Esophagus mucosa (tissue), 1 donor: ENCODE results near the gene ACADVL. TPM values are rescaled to one million over a fixed set of nuclear protein-coding genes. Genes with fewer than 3 reads are reported as not detected.
A peak's percentile ranks its signal among the peaks of the same experiment; 100 is the strongest.

Source experiments
- ATAC-seq: fragments of 200-7000 bp; cut with Tn5 transposase; one replicate; pipeline ENCODE4 v1.9.1; 2020
- total RNA-seq: library from RNA; stranded (reverse); gene quantifications from one replicate; pipeline ENCODE4 v1.2.4, GENCODE V29; 2023
- donor health status: DM: yes; HTN: yes; CAD: no.

ACADVL gene
- total RNA-seq, 1 donor from 2014 or later = 311 TPM

DNA sequence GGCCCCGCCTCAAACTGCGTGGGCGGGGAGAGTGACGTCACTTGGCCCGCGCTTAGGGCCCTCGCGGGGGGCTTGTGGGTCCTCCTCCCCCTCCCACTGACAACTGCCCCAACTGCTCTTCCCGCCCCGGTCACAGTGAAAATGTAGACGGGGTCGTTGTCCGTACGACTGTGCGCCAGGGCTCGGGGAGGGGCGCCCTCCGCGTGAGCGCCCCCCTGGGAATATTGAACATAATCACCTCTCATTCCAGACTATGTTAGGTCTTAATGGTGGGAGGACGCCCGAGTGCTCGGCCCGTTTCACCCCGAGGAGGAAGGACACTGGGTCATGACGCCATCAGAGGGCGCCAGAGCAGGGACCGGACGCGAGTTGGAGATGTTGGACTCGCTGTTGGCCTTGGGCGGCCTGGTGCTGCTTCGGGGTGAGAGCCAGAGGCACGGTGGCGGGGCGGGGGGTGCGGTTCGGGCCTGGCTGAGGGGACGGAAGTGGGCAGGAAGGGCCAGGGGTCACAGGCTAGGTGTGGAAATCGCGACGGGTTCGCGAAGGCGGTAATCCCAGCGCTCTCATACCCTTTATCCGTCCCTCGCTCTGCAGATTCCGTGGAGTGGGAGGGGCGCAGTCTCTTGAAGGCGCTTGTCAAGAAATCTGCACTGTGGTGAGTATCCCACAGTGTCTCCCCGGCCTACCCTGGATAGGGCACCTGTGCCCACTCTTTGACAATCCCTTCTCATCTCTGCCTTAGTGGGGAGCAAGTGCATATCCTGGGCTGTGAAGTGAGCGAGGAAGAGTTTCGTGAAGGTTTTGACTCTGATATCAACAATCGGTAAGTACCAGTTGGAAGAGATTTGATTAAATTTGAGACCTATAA, 32.7 kb downstream of the ACADVL start, which contains the start of gene ELP5:
TSS of gene ELP5 (plus strand) at position 40 of the 868 bp plus-strand sequence. CDS start at position 376, 336 bp downstream.
- ATAC-seq = peak; percentile 72

DNA sequence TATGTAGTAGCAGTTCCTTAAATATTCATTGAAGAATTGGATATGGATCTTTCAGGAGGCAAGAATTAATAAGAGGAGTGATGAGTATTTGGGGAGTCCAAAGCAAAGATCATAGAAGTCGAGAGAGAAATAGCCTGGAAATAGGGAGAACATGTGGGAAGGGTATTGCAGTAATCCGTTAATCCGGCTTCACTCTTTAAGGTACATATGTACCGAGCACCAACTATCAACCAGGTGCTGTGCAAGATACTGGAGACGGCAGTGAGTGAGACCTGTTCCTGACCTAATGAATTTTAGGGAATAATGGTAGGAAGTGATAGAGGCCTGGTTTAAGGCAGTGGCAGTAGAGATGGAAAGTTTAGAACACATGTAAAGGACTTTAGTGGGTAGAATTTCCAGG, 33.3 kb downstream of the ACADVL start:
- no peak for ATAC-seq

DNA sequence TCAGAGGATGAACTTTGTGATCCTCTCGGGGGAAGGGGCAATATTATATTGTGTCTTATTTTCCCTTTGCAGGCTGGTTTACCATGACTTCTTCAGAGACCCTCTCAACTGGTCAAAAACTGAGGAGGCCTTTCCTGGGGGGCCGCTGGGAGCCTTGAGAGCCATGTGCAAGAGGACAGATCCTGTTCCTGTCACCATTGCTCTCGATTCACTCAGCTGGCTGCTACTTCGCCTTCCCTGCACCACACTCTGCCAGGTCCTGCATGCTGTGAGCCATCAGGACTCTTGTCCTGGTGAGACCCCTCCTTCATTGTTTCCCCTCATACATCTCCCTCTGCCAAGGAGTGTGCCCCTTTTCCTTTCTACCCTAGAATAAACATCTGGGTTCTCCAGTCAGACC, 34.8 kb downstream of the ACADVL start:
- no peak for ATAC-seq

DNA sequence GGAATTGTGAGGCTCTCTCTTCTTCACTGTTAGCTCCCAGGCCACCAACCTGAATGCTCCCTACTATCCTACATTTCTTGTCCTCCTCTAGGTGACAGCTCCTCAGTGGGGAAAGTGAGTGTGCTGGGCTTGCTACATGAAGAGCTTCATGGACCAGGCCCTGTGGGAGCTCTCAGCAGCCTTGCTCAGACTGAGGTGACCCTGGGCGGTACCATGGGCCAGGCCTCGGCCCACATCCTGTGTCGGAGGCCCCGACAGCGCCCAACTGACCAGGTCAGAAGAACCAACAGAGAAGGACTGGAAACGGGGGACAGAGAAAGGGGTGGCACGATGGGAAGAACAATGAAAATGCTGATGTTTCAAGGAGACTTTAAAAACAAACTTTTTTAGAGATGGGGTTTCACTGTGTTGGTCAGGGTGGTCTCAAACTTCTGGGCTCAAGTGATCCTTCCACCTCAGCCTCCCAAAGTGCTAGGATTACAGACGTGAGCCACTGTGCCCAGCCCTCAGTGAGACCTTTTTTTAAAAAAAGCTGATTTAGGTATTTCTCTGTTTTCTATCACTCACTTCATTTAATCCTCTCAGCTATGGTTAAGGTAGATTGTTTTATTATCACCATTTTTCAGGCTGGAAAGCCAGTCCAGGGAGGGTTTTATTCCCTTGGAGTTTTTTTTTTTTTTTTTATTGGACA, 37.2 kb downstream of the ACADVL start:
- no peak for ATAC-seq

DNA sequence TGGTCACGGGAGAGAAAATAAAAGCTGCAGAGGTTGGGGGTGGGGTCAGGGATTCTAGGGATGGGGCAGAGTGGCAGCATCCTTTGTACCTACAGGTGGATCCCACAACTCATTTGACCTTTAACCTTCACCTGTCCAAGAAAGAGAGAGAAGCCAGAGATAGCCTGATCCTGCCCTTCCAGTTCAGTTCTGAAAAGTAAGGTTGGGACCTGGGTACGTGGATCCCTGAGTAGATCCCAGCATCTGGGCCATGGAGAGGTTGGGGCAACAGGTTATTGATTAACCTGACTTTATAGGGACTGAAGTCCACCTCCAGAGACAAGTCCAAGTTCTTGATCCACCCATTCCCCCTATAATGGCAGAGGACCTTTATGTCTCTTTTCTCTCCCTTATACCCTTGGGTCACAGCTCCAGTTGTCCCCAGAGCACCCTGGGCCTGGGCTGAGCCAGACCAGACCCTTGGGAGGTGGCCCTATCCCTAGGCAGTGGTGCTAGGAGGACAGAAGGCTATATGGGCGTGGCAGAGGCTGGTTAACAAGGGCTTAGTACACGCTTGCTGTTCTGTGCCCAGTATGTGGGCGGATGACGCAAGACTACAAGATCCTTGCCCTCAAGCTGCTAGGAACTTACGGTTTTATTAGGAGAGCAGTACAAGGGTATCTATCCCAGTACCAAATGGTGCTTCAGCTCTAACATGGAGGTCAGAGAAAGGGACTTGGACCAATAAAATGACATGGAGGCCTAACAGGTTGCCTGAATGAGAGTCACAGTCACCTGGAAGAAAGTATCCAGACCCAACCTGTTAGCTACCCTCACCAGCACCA, 39.2 kb downstream of the ACADVL start:
- peak; percentile 26 for ATAC-seq

DNA sequence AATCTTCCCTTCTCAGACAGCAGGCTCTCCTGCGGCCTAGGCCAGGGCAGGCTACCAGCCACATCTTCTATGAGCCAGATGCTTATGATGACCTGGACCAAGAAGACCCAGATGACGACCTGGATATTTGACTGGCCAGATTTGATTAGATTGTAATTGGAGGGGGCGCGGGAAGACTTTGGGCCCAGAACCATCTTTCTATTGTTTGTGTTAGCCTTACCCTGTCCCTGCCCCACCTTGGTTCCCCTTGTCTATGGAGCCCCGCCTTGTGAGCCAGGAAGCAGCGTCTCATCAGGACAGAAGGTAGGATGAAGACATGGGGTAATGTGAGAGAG, 39.8 kb downstream of the ACADVL start:
- no peak for ATAC-seq

DNA sequence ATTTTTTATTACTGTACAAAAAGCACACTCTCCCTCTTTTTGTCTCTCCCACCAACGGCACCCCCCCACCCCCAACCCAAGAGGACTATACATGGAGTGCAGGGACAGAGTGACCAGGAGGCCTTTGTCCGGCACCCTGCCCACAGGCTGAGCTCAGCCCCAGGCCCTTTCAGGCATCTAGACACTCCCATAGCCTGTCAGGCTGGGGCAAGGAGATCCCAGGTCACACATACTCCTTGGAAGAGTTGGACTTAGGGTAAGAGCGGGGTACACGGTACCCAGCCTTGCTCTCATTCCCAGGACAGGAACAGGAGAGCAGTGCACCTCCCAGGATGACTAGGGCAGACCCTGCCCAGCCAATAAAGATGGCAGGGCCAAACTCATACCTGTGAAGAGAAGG, 40.4 kb downstream of the ACADVL start:
- ATAC-seq = no peak

DNA sequence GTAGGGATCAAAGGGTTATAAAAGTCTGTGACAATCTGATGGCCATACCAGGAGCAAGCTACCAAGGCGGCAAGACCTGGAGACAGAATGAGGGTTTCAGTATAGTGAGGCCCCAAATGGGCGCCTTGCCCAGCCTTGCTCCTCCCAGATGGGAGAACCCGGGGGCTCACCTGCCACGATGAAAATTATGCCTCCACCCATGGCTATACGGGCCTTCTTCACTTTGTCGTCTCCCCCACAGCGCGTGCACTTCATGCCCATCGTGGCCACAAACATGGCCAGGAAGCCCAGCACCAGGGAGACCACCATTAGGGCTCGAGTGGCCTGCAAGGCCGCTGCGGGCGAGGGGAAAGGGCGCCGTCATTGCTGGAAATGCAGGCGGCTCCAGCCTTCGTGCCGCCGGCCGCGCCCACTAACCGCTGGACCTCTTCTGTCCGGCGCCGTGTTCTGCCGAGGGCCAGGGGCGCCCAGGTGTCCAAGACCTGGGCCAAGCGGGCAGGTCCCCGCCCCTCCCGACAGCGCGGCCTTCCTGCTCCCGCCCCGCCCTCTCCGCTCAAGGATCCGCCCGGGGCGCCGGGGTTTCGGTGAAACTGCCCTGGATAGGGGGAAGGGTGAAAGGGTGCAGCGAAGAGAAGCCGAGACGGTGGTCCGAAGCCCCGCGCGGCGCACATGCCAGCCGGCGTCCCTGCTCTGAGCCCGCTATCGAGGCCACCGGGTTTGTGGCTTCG, 41.1 kb downstream of the ACADVL start:
- peak; percentile 39 for ATAC-seq

DNA sequence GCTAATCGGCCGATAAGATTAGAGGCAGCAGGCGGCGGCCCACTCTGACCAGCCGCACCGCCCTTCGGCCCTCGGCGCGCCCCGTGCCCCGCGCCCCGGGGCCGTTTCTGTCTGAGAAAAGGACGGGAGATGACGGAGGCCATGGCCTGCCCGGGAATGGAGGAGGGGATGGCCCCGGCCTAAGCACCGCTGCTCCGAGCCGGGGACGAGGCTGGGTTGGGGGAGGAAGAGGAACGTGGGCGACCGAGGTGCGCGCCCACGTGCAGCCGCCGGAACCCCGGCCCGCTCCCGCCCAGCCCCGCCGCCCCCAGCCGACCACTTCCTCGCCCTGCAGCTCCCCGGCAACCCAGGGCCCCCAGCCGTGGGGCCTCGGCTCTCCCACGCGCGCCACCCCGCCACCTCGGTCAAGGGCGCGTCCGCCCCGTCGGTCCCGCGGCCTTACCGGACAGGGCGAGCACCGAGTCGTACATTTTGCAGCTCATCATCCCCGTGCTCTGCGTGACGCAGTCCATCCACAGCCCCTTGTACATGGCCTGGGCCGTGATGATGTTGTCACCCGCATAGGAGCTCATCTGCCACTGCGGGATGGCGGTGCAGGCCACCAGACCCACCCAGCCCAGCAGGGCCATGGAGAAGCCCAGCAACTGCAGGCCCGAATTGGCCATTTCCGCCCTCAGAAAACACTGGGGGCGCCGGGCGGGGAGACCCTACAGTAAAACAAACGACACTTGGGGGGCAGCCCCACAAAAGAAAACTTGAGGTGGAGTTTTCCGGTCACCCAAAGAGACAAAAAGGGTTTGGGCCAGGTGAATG, 41.8 kb downstream of the ACADVL start:
- peak; percentile 0 for ATAC-seq

DNA sequence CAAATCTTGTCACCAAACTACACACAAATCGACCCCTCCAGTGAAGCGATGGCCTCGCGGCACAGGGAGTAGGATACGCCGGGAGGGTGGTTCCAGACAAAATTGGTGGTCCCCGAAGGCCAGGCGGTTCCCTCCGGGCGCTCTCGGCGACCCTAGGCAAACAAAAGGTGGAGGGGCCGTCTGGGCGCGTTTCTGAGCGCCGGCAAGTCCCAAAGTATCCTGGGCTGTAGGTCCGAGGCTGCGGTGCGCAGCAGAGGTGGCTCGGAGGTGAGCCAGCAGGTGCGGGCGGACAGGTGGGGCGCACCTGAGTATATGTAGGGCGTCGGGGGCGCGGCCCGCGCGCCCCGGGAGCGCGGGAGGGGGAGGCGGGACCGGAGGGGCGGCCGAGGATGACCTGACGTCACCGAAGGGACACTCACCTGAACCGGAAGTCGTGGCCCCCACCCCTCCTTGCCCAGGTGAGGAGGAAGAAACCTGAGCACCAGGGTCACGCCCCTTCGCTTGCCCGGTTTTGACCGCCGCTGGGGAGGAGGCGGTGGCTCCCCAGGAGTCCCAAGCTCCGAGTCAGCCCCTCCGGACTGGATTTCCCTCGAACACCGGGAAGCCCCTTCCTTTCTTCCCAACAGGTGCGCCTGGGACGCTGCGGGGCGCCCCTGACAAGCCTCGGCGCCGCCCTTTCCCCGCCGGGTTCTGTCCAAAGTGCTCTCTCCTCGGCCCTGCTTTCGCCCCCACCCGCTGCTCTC, 42.6 kb downstream of the ACADVL start, which contains the start of gene CLDN7:
TSS of gene CLDN7 (minus strand) at position 287 of the 743 bp plus-strand sequence. CDS start 435 bp downstream, outside the sequence.
- peak; percentile 79 for ATAC-seq

DNA sequence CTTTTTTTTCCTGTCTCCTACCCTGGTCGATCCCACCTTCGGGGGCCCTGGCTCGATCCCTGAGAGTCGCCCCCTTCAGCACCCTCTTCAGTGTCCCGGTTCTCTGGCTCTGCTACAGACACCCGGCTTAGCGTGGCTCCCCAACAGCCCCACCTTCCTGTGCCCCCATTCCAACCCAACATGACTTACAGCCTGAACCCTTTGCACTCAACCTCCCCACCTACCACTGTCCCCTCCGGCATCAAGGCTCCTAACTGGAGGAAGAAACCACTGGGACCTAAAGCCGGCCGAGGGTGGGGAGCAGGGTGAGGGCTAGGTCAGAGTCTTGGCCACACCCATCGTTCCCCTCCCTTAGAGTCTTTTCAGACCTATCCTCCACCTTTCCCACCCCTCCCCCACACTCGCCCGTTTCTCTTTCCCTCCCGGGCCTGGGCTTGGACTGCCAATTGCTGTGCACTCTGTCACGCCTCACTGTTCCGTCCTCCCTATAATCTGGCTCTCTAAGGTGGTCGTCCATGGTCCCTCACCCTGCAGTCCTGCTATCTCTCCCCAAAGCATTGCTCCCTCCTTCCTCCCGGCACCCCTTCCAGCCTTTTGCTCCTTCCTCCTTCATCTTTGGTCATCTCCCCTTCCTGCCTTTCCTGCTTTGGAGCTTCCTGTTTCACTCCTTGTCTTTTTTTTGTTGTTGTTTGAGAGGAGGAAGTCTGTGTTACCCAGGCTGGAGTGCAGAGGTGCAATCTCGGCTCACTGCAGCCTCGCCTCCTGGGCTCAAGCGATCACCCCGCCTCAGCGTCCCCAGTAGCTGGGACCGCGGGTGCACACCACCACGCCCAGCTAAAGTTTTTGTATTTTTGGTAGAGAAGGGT, 43.4 kb downstream of the ACADVL start:
- ATAC-seq = peak; percentile 70

DNA sequence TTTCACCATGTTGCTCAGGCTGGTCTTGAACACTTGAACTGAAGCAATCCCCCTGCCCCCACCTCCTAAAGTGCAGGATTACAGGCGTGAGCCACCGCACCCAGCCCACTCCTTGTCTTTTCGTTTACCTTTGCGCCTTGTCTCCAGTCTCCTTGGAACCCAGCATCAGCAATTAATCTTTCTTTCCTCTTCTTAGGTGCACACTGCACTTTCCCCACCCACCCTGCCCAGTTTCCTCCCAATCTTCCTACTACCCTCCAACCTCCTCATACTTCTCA, 44.0 kb downstream of the ACADVL start:
- ATAC-seq = no peak

DNA sequence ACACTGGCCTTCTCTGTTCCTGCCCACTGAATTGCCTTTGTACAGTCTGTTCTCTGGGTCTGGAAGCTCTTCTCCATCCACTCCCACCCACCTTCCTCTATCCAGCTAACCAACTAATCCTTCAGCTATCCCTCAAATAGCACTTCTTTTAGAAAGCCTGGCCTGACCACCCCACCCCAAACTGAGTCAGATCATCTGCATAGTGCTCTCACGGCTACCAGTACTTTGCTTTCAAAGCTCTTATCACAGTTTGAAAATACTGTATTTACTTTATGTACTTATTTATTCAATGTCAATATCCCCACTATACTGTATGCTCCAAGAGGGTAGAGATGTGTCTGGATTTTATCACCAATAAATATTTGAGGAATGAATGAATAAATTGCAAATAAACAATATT, 47.0 kb downstream of the ACADVL start:
- no peak for ATAC-seq

Other genes with a start within 250 kb of the ACADVL start
- gene ALOX12, start 223.9 kb upstream of the ACADVL start, total RNA-seq = 16.9 TPM
- gene RNASEK, start 207.3 kb upstream of the ACADVL start, total RNA-seq = 126 TPM
- gene BCL6B, start 196.9 kb upstream of the ACADVL start, total RNA-seq = 3.7 TPM
- gene SLC16A13, start 183.9 kb upstream of the ACADVL start, total RNA-seq = 11.8 TPM
- 0.60 TPM for gene SLC16A11, start 175.8 kb upstream of the ACADVL start, total RNA-seq
- 0.92 TPM for gene CLEC10A, start 139.7 kb upstream of the ACADVL start, total RNA-seq
- 0.24 TPM for gene ASGR2, start 105.1 kb upstream of the ACADVL start, total RNA-seq
- 1.00 TPM for gene ASGR1, start 40.6 kb upstream of the ACADVL start, total RNA-seq
- 3.1 TPM for gene DLG4, start 102 bp upstream of the ACADVL start, total RNA-seq
- 32.7 TPM for gene DVL2, start 14.6 kb downstream of the ACADVL start, total RNA-seq
- gene PHF23, start 19.5 kb downstream of the ACADVL start, total RNA-seq = 33.6 TPM
- 268 TPM for gene GABARAP, start 22.5 kb downstream of the ACADVL start, total RNA-seq
- 87.6 TPM for gene CTDNEP1, start 31.8 kb downstream of the ACADVL start, total RNA-seq
- 40.3 TPM for gene ELP5, start 32.3 kb downstream of the ACADVL start, total RNA-seq
- 279 TPM for gene CLDN7, start 42.5 kb downstream of the ACADVL start, total RNA-seq
- 0.68 TPM for gene SLC2A4, start 61.8 kb downstream of the ACADVL start, total RNA-seq
- 0.96 TPM for gene YBX2, start 74.7 kb downstream of the ACADVL start, total RNA-seq
- gene EIF5A, start 87.7 kb downstream of the ACADVL start, total RNA-seq = 623 TPM
- gene GPS2, start 95.4 kb downstream of the ACADVL start, total RNA-seq = 38.9 TPM
- 13.5 TPM for gene NEURL4, start 109.4 kb downstream of the ACADVL start, total RNA-seq
- gene ACAP1, start 116.6 kb downstream of the ACADVL start, total RNA-seq = 3.8 TPM
- gene KCTD11, start 132.2 kb downstream of the ACADVL start, total RNA-seq = 32.9 TPM
- gene TMEM95, start 135.2 kb downstream of the ACADVL start, total RNA-seq = not detected
- gene TNK1, start 161.2 kb downstream of the ACADVL start, total RNA-seq = 6.1 TPM
- gene PLSCR3, start 174.6 kb downstream of the ACADVL start, total RNA-seq = 23.1 TPM
- gene TMEM256, start 184.2 kb downstream of the ACADVL start, total RNA-seq = 92.8 TPM
- 3.0 TPM for gene NLGN2, start 187.9 kb downstream of the ACADVL start, total RNA-seq
- not detected for gene SPEM1, start 200.4 kb downstream of the ACADVL start, total RNA-seq
- not detected for gene SPEM2, start 205.7 kb downstream of the ACADVL start, total RNA-seq
- gene SPEM3, start 208.9 kb downstream of the ACADVL start, total RNA-seq = not detected
- gene TMEM102, start 215.5 kb downstream of the ACADVL start, total RNA-seq = 8.2 TPM
- 8.6 TPM for gene FGF11, start 219.6 kb downstream of the ACADVL start, total RNA-seq
- gene CHRNB1, start 225.1 kb downstream of the ACADVL start, total RNA-seq = 4.9 TPM